Stromal cell of bone marrow (primary cell): ENCODE measurements around the gene RAET1E.
"Not testable (repeated sequence)": the region's sequence is repeated elsewhere in the genome, so short reads cannot be mapped to it uniquely, and the experiment has no call there.

Source experiments
- DNase-seq: peaks from one replicate; pipeline ENCODE4 v3.0.0-alpha.2; 2012; ENCODE audit warnings: low read depth

RAET1E gene

GRCh38 chr6:149897855-149898744 lies at the start of gene RAET1E:
TSS of gene RAET1E (minus strand) at chr6:149898113. CDS start at chr6:149890901, 7,212 bp downstream.
- DNase-seq: no peak

GRCh38 chr6:149947533-149947932 lies 49.6 kb upstream of the RAET1E start:
- DNase-seq: not testable (repeated sequence)

- not testable (repeated sequence) for DNase-seq
Observed at GRCh38 chr6:149946631-149947030, 48.7 kb upstream of the RAET1E start.

- DNase-seq: not testable (repeated sequence)
Observed at GRCh38 chr6:149945276-149945675, 47.4 kb upstream of the RAET1E start.

GRCh38 chr6:149943321-149943720 lies 45.4 kb upstream of the RAET1E start:
- not testable (repeated sequence) for DNase-seq

GRCh38 chr6:149942461-149942829 lies 44.5 kb upstream of the RAET1E start:
- no peak for DNase-seq

- DNase-seq: peak; percentile 93
Observed at GRCh38 chr6:149941583-149942460, 43.9 kb upstream of the RAET1E start, which contains the start of gene ULBP2. TSS of gene ULBP2 (plus strand) at chr6:149942014. CDS start at chr6:149942073, 59 bp downstream.

- no peak for DNase-seq
Observed at GRCh38 chr6:149940672-149940982, 42.7 kb upstream of the RAET1E start.

- no peak for DNase-seq
Observed at GRCh38 chr6:149939909-149940671, 42.2 kb upstream of the RAET1E start.

- no peak for DNase-seq
Observed at GRCh38 chr6:149939356-149939648, 41.4 kb upstream of the RAET1E start.

- no peak for DNase-seq
Observed at GRCh38 chr6:149938571-149939355, 40.9 kb upstream of the RAET1E start.

GRCh38 chr6:149938013-149938570 lies 40.2 kb upstream of the RAET1E start:
- DNase-seq: not testable (repeated sequence)

GRCh38 chr6:149936743-149937142 lies 38.8 kb upstream of the RAET1E start:
- DNase-seq: no peak

- no peak for DNase-seq
Observed at GRCh38 chr6:149935668-149936067, 37.8 kb upstream of the RAET1E start.

- no peak for DNase-seq
Observed at GRCh38 chr6:149935246-149935645, 37.3 kb upstream of the RAET1E start.

- peak; percentile 45 for DNase-seq
Observed at GRCh38 chr6:149934249-149935156, 36.6 kb upstream of the RAET1E start.

GRCh38 chr6:149933461-149933860 lies 35.5 kb upstream of the RAET1E start:
- no peak for DNase-seq

GRCh38 chr6:149933036-149933435 lies 35.1 kb upstream of the RAET1E start:
- no peak for DNase-seq

GRCh38 chr6:149931501-149931900 lies 33.6 kb upstream of the RAET1E start:
- no peak for DNase-seq

GRCh38 chr6:149929422-149929821 lies 31.5 kb upstream of the RAET1E start:
- no peak for DNase-seq
